Adrenal gland (tissue), 12 donors: ENCODE measurements around the gene LRP1-AS. TPM values are rescaled to one million over a fixed set of nuclear protein-coding genes. Genes with fewer than 3 reads are reported as not detected.

Source experiments
- DNase-seq, 7 donors: peaks; one replicate each; pipeline ENCODE4 v3.0.0-alpha.2; 2019 to 2020
- H3K27ac ChIP-seq, 5 donors: fragments of 200-600 bp; sonication (generic) in 4 of 5; 1 replicate in 3 of 5; 2 replicates in 2 of 5; pipeline versions ENCODE4 v1.5.1 to v1.8.0; 2016 to 2020; ENCODE audit warnings: mild to moderate bottlenecking in 1 of 5
- H3K27me3 ChIP-seq: fragments of 200-600 bp; 2 replicates; pipeline ENCODE4 v1.8.0; 2021
- H3K36me3 ChIP-seq, 2 donors: fragments of 200-600 bp; replicated peaks in 1 of 2; 1 replicate in 1 of 2; 2 replicates in 1 of 2; pipeline versions ENCODE4 v1.5.1 to v1.8.0; 2018 to 2022
- H3K4me1 ChIP-seq, 2 donors: fragments of 200-600 bp; replicated peaks in 1 of 2; 1 replicate in 1 of 2; 2 replicates in 1 of 2; pipeline versions ENCODE4 v1.5.1 to v1.8.0; 2018 to 2021
- H3K4me3 ChIP-seq, 4 donors: fragments of 200-600 bp; sonication (generic) in 3 of 4; one replicate each; pipeline ENCODE4 v1.5.1; 2016 to 2018
- H3K9me3 ChIP-seq, 3 donors: fragments of 200-600 bp; sonication (generic) in 1 of 3; replicated peaks in 1 of 3; 1 replicate in 2 of 3; 2 replicates in 1 of 3; pipeline versions ENCODE4 v1.5.1 to v1.8.0; 2016 to 2021
- POLR2A ChIP-seq, 2 donors: fragments of 450-650 bp; IDR thresholded peaks; one replicate each; pipeline ENCODE4 v1.6.1; 2017; ENCODE audit warnings: antibody characterized with exemption in 2 of 2, mild to moderate bottlenecking in 2 of 2, moderate library complexity in 1 of 2
- WGBS, 4 donors: extraction: QIAGEN DNeasy Blood & Tissue Kit in 2 of 4; methylation state at CpG; one replicate each; pipeline versions ENCODE4 v1.1.5 to v1.1.7; 2013 to 2017; 5-methylcytosine and 5-hydroxymethylcytosine counted together
- intact Hi-C, 2 donors: fragments of 100-400 bp; cut with DNase I; formaldehyde crosslinking; loops; one replicate each; pipeline versions ENCODE4 v1.14.1 to v1.15.0; 2022 to 2023
- polyA plus RNA-seq, 3 donors: library from polyadenylated mRNA; stranded (reverse); fragments of 200-250 nt in 2 of 3; fragments of 350-450 nt in 1 of 3; fragmentation: Illumina TruSeq in 1 of 3; extraction: RNeasy Lipid Tissue Mini Kit (QIAGEN cat#74804) in 1 of 3; gene quantifications; one replicate each; pipeline ENCODE4 v1.2.3, GENCODE V29; 2013 to 2014
- total RNA-seq, 9 donors: library from RNA; depleted of rRNA in 4 of 9; stranded (reverse); fragments of >200 nt in 4 of 9; fragments of 120-200 nt in 1 of 9; fragmentation: NEBNext Ultra II Directional in 1 of 9; extraction: Animal tissue kit (Norgen Biotek cat#: 25700) in 1 of 9; gene quantifications; one replicate each; pipeline versions ENCODE4 v1.1.0 to v1.2.4, GENCODE V29; 2013 to 2023
- TF ChIP-seq, protein P1 (sequence below), 6 experiments: fragments of 450-650 bp in 4 of 6; fragments of 200-600 bp in 2 of 6; sonication (generic) in 1 of 6; IDR thresholded peaks; 1 replicate in 5 of 6; 2 replicates in 1 of 6; pipeline versions ENCODE4 v1.5.1 to v1.8.0; 2016 to 2021; ENCODE audit warnings: antibody characterized with exemption in 6 of 6, mild to moderate bottlenecking in 2 of 6, moderate library complexity in 1 of 6
- donor health status: healthy with polysubstance abuse.
- donor health status: Bipolar disorder and iron deficiency.
- donor health status: DM: yes; HTN: yes; CAD: no.
- donor health status: DM: no; HTN: no; CAD: no.
- donor health status: DM: no; HTN: no; CAD: no.
- donor health status: DM: yes; HTN: yes; CAD: no.

LRP1-AS gene
- total and polyA plus RNA-seq, 12 donors, result not detected

DNA sequence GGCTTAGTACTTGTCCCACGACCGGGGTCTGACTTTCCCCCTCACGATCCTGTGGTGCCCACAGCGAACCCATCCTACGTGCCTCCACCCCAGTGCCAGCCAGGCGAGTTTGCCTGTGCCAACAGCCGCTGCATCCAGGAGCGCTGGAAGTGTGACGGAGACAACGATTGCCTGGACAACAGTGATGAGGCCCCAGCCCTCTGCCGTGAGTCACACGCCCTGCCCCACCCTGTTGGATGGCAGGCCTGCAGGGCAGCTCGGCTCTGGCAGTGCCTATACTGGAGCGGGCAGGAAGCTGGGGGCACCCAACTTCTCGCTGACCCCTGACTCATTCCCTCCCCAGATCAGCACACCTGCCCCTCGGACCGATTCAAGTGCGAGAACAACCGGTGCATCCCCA is 18.3 kb upstream of the LRP1-AS start:
- Histone ChIP-seq H3K4me3 (no peak overlapping the region), H3K27me3 (no peaks in the 10 kb centered on the region), H3K27ac (no peak overlapping the region), H3K36me3 (peaks cover 0 to 88% of the 10 kb centered on the region in 2 donors), H3K4me1 (no peaks in the 10 kb centered on the region), H3K9me3 (no peaks in the 10 kb centered on the region)
- WGBS, 4 donors, result 88 to 94% (median 91%) methylated on average over 9 to 19 of the region's 19 CpGs
- no peak for DNase-seq
- TF ChIP-seq, protein P1, sequence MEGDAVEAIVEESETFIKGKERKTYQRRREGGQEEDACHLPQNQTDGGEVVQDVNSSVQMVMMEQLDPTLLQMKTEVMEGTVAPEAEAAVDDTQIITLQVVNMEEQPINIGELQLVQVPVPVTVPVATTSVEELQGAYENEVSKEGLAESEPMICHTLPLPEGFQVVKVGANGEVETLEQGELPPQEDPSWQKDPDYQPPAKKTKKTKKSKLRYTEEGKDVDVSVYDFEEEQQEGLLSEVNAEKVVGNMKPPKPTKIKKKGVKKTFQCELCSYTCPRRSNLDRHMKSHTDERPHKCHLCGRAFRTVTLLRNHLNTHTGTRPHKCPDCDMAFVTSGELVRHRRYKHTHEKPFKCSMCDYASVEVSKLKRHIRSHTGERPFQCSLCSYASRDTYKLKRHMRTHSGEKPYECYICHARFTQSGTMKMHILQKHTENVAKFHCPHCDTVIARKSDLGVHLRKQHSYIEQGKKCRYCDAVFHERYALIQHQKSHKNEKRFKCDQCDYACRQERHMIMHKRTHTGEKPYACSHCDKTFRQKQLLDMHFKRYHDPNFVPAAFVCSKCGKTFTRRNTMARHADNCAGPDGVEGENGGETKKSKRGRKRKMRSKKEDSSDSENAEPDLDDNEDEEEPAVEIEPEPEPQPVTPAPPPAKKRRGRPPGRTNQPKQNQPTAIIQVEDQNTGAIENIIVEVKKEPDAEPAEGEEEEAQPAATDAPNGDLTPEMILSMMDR (IDR thresholded peaks at IDR 0.05), result no peak
- TF ChIP-seq POLR2A (IDR thresholded peaks at IDR 0.05), result no peak
- intact Hi-C loops, result no loop called here

- no peaks in the 10 kb centered on the region for H3K9me3 ChIP-seq
- H3K4me3 ChIP-seq, result no peak overlapping the region
- no peaks in the 10 kb centered on the region for H3K4me1 ChIP-seq
- no peak overlapping the region for H3K27ac ChIP-seq
- no peaks in the 10 kb centered on the region for H3K27me3 ChIP-seq
- peaks cover 0 to 88% of the 10 kb centered on the region in 2 donors for H3K36me3 ChIP-seq
- DNase-seq, result no peak
- intact Hi-C loops, result no loop called here
- no peak for TF ChIP-seq POLR2A (IDR thresholded peaks at IDR 0.05)
- TF ChIP-seq, protein P1 (IDR thresholded peaks at IDR 0.05), result no peak
- WGBS, 4 donors, result 80 to 86% (median 82%) methylated on average over 13 of the region's 13 CpGs
Observed at GRCh38 chr12:57164966-57165625, 17.7 kb upstream of the LRP1-AS start.

GRCh38 chr12:57164454-57164853 is 17.0 kb upstream of the LRP1-AS start:
- peaks cover 0 to 86% of the 10 kb centered on the region in 2 donors for H3K36me3 ChIP-seq
- 82 to 86% (median 84%) methylated on average over 3 of the region's 3 CpGs for WGBS, 4 donors
- no peaks in the 10 kb centered on the region for H3K27me3 ChIP-seq
- H3K27ac ChIP-seq, result no peak overlapping the region
- intact Hi-C loops, result no loop called here
- H3K4me3 ChIP-seq, result no peak overlapping the region
- H3K4me1 ChIP-seq, result no peaks in the 10 kb centered on the region
- no peak for DNase-seq
- TF ChIP-seq POLR2A (IDR thresholded peaks at IDR 0.05), result no peak
- TF ChIP-seq, protein P1 (IDR thresholded peaks at IDR 0.05), result no peak
- no peaks in the 10 kb centered on the region for H3K9me3 ChIP-seq

- H3K9me3 ChIP-seq, result no peaks in the 10 kb centered on the region
- WGBS, 4 donors, result 90 to 92% (median 91%) methylated on average over 8 of the region's 8 CpGs
- peaks cover 0 to 68% of the 10 kb centered on the region in 2 donors for H3K36me3 ChIP-seq
- DNase-seq, result no peak
- peak overlapping the region in 1 of 5 donors; percentile 40 for H3K27ac ChIP-seq
- intact Hi-C loops, result no loop called here
- TF ChIP-seq, protein P1 (IDR thresholded peaks at IDR 0.05), result no peak
- peaks cover 4 to 12% of the 10 kb centered on the region in 2 donors for H3K4me1 ChIP-seq
- no peak overlapping the region for H3K4me3 ChIP-seq
- H3K27me3 ChIP-seq, result no peaks in the 10 kb centered on the region
Observed at GRCh38 chr12:57162553-57163125, 15.2 kb upstream of the LRP1-AS start.
